ENCODE results near the gene APOBEC4. TPM values are rescaled to one million over a fixed set of nuclear protein-coding genes. Genes with fewer than 3 reads are reported as not detected.

Gene APOBEC4
- total RNA-seq, 2 donors from 2014 or later: not detected

DNA sequence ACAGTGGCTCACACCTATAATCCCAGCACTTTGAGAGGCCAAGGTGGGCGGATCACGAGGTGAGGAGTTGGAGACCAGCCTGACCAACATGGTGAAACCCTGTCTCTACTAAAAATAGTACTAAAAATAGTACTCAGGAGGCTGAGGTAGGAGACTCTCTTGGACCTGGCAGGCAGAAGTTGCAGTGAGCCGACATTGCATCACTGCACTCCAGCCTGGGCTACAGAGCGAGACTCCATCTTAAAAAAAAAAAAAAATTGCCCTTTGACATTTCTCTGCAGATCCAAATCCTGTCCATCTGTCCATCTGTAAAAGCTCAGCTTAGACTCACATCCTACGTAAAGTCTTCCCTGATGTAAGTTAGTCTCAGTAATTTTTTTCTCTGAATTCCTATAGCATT lies 56.6 kb downstream of the APOBEC4 start:
- TF ChIP-seq, protein P1, sequence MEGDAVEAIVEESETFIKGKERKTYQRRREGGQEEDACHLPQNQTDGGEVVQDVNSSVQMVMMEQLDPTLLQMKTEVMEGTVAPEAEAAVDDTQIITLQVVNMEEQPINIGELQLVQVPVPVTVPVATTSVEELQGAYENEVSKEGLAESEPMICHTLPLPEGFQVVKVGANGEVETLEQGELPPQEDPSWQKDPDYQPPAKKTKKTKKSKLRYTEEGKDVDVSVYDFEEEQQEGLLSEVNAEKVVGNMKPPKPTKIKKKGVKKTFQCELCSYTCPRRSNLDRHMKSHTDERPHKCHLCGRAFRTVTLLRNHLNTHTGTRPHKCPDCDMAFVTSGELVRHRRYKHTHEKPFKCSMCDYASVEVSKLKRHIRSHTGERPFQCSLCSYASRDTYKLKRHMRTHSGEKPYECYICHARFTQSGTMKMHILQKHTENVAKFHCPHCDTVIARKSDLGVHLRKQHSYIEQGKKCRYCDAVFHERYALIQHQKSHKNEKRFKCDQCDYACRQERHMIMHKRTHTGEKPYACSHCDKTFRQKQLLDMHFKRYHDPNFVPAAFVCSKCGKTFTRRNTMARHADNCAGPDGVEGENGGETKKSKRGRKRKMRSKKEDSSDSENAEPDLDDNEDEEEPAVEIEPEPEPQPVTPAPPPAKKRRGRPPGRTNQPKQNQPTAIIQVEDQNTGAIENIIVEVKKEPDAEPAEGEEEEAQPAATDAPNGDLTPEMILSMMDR (IDR thresholded peaks at IDR 0.05): no peak
- H3K4me1 ChIP-seq (ENCODE audit: control insufficient read depth in 1 of 2, low read depth in 2 of 2): peaks cover 0 to 3% of the 10 kb centered on the region in 2 donors
- no peak overlapping the region for H3K27ac ChIP-seq
- H3K36me3 ChIP-seq: no peaks in the 10 kb centered on the region
- ATAC-seq (ENCODE audit: insufficient number of reproducible peaks, low FRiP score, low read depth) (no peak), DNase-seq (ENCODE audit: low spot score) (no peak)
- no peaks in the 10 kb centered on the region for H3K27me3 ChIP-seq (replicated peaks; ENCODE audit: insufficient read depth)
- no peak overlapping the region for H3K4me3 ChIP-seq
- H3K9me3 ChIP-seq: no peaks in the 10 kb centered on the region

Other genes starting within 250 kb of the APOBEC4 start
- 1 to 10 TPM in 1 of 2 donors, under 1 TPM in 1; 0.68 to 1.1 TPM for gene NMNAT2, start 234.9 kb downstream of the APOBEC4 start, total RNA-seq
- gene SMG7, start 180.8 kb downstream of the APOBEC4 start, total RNA-seq: 10 to 100 TPM; 29.8 to 41.9 TPM
- gene NCF2, start 62.9 kb downstream of the APOBEC4 start, total RNA-seq: 10 to 100 TPM; 21.7 to 22.2 TPM
- gene ARPC5, start 17.5 kb downstream of the APOBEC4 start, total RNA-seq: 100 to 1,000 TPM; 102 to 108 TPM
- 10 to 100 TPM; 27.6 to 35.7 TPM for gene RGL1, start 151.8 kb upstream of the APOBEC4 start, total RNA-seq

Data from thoracic aorta (tissue), 2 donors.